HL-60 (cell line): ENCODE results near the gene WASHC3.

ENCODE experiments used
- CTCF ChIP-seq: IDR thresholded peaks from one replicate; pipeline ENCODE4 v1.5.1; 2011; ENCODE audit warnings: low read length, control low read depth, inconsistent platforms; ENCODE audit not compliant: insufficient read depth
- GABPA ChIP-seq: IDR thresholded peaks from 2 replicates; pipeline ENCODE4 v1.6.1; 2012; ENCODE audit warnings: low read depth
- POLR2AphosphoS5 ChIP-seq: IDR thresholded peaks from 2 replicates; pipeline ENCODE4 v1.6.1; 2012; ENCODE audit warnings: low read depth

GRCh38 chr12:102059343-102059742 lies 2.4 kb downstream of the WASHC3 start:
- TF ChIP-seq POLR2AphosphoS5 (no peak), CTCF (no peak), GABPA (no peak)
